NCI-H1930 (cell line): ENCODE data around the gene ZNF143.

Source experiments
- DNase-seq, 2 experiments: peaks; one replicate each; lab custom pipeline; 2025; lab: John Stamatoyannopoulos, UW

ZNF143 gene

GRCh38 chr11:9575260-9576240 is 114.7 kb downstream of the ZNF143 start:
- peak; percentile 36 to 42 for DNase-seq

GRCh38 chr11:9576701-9577381 is 116.0 kb downstream of the ZNF143 start:
- no peak for DNase-seq

GRCh38 chr11:9577556-9577955 is 116.7 kb downstream of the ZNF143 start:
- no peak for DNase-seq
